GM21381 (cell line): ENCODE measurements around the gene ZNHIT2.

ENCODE experiments used
- ATAC-seq: cut with Tn5 transposase; IDR thresholded peaks from one replicate; pipeline ENCODE4 v1.9.1; 2021; ENCODE audit warnings: mild to moderate bottlenecking, moderate library complexity; ENCODE audit not compliant: unreplicated experiment

ZNHIT2 gene

GRCh38 chr11:65134952-65135632 is 17.6 kb upstream of the ZNHIT2 start:
- peak; percentile 67 for ATAC-seq

DNA sequence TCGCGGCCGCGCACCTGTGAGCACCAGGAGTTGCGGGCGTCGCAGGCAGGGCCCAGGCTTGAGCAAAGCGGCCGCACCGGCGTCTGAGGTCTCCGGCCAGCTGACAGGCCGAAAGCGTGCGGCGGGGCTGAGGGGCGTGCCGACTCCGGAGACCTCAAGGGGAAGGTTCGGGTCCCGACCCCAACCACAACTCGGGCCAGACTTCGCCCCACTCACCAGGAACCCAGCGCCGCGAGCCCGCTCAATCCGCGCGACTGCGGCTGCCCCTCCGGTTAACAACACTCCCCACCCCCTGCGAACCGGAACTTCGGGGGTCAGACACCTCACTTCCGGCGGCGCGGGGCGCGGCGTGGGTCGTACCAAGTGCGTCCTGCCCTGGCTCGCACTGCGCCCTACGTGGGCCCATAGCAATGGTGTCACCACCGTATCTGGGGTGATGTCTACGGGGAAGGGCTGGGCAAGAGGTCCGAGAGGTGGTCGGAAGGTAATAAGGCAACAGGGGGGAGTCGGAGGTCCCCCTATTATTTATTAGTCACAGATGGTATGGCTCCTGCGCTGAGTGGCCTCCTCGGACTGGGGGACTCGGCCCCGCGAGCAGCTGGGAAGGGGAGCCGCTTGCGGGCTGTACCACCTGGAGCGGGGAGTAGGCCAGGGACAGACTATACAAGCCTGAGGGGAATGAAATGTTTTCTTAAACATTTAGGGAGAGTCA is 16.9 kb upstream of the ZNHIT2 start, which contains the start of gene SYVN1:
TSS of gene SYVN1 (minus strand) at position 280 of the 712 bp plus-strand sequence. CDS start 918 bp downstream, outside the sequence.
- ATAC-seq: peak; percentile 49

GRCh38 chr11:65133724-65134123 is 16.2 kb upstream of the ZNHIT2 start:
- no peak for ATAC-seq

- no peak for ATAC-seq
Observed at GRCh38 chr11:65132988-65133700, 15.6 kb upstream of the ZNHIT2 start.

DNA sequence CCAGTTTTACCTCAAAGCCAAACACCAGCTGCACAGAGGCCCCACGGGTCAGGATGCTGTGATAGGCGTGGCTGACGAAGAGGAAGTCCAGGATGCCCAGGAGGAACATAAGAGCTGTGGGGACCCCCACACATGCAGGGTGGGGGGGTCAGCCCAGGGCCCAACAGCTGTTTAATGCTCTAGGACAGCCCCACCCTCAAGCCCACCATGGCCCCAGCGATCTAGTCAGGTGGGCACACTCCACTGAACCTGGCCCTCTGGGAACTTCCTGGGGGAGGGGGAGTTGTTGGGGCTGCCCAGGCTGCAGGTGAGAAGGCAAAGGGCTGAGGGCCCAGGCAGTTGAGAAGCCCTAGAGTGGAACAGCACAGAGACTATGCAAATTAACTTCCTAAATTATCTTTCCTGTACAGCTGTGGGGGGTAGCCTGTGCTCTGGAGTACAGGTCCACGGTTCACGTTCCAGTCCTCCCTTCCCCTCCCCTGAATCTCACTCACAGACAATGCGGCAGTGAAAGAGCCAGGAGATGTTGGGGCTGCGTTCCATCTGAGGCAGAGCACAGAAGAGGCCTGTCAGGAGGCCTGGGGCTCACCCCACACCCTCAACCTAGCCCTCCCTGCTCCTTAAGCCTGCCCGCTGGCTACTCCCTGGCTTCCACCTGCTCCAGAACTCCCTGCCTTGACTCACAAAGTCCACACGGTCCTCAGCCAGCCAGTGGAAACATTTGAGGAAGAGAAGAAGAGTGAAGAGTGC is 14.9 kb upstream of the ZNHIT2 start:
- peak; percentile 40 for ATAC-seq

DNA sequence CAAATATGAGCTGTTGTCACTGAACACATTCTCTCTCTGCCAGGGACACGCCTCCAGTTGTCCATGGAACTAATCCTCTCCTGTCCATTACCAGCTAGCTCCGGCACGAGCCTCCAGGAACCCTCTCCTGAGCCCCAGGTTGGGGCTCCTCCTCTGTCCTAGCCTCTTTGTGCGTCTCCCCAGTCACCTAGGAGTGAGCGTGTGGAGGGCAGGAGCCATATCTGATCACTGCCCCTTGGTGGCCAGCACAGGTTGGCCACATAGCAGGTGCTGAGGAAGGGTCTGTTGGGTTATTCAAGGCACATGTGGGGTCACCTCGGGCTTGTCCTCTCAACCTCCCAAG is 14.4 kb upstream of the ZNHIT2 start:
- no peak for ATAC-seq

- ATAC-seq: no peak
Observed at GRCh38 chr11:65131417-65131776, 13.9 kb upstream of the ZNHIT2 start.

GRCh38 chr11:65130631-65131416 is 13.3 kb upstream of the ZNHIT2 start:
- no peak for ATAC-seq

GRCh38 chr11:65129649-65130441 is 12.3 kb upstream of the ZNHIT2 start:
- no peak for ATAC-seq

- ATAC-seq: no peak
Observed at GRCh38 chr11:65128182-65129145, 11.0 kb upstream of the ZNHIT2 start.

DNA sequence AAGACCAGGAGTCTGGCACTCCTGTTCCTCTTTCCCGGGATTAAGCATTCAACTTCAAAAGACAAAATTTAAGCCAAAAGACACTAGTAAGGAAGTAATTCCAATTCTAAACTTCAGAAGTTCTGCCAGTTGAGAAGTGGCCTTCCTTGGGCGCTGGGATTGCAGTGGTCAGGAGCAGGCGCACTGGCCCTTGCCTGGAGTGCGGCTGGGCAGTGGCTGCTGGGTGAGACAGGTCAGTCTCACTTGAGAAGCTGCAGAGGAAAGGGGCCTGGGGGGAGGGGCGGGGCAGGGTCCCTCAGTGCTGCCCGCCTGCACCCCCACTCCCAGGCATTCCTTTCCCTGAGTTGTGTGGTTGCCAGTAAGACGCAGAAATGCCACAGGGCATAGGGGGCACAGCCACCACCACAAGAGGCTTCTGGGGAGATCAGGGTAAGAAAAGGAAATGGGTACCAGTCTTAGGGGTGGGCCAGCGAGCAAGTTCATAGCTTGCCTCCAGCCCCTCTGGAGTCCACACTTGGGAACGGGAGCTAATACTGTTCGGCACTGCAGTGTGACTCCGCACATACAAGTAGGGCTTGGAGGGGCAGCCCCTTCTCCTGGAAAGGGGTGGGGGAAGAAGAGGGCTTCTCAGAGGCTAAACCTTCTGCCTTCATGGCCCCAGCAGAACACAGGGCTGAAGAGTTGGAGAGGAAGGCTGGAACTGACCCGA is 10.1 kb upstream of the ZNHIT2 start:
- ATAC-seq: no peak

- no peak for ATAC-seq
Observed at GRCh38 chr11:65126624-65127274, 9.2 kb upstream of the ZNHIT2 start.

DNA sequence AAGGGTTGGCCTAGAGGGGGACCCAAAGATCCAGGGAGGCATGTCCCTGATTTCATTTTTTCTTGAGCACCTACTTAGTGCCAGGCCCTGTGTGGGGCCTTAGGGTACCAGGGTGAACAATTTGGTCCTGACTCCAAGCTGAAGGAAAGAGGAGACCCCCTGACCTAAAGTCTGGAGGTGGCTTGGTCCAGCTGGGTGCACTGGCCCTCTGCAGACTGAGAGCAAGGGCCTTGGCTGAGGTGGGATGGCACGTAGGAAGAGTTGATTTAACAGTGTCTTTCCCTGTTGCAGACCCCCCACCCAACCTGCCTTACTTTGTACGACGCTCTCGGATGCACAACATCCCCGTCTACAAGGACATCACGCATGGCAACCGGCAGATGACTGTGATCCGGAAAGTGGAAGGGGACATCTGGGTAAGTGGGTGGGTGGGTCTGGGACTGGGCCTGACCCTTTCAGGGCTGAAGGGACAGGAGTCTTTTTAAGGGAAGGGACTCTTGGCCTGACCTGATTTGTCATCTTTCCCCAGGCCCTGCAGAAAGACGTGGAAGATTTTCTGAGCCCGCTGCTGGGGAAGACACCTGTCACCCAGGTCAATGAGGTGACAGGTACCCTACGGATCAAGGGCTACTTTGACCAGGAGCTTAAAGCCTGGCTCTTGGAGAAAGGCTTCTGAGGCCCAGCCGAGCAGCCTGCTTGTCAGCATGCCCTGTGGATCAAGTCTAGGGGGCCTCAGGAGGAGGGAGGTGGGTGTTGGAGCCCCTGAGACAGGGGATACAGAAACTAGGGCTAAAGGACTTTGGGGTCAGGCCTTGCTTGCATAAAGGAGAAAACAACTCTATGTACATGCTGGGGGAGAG is 7.9 kb upstream of the ZNHIT2 start:
- no peak for ATAC-seq

DNA sequence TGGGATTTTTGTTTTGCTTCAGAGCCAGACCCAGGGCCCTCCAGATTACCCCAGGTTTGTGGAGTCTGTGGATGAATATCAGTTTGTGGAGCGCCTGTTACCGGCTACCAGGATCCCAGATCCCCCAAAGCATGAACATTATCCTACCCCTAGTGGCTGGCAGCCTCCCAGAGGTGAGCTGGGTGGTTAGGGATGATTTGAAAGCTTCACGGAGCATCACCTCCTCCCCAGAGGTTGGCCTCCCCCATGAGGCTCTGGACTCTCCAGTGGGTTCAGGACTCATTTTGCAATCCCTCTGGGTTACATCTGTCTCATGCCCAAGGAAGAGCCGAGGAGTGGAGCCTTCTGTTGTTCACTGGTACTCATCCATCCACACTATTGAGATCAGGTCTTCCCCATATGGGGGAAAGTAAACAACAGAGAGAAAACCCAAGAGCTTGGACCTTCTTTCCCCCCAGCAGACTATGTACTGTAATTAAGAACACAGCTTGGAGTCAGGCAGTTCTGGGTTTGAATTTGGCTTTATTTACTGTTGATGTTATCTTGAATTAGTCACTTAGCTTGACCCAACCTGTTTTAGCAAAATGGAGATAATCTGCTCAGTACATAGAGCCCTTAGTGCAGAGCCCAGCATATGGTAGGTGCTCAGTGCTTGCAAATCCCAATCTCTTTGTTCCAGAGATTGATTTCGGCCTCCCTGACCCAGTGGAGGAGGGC is 7.1 kb upstream of the ZNHIT2 start:
- no peak for ATAC-seq

DNA sequence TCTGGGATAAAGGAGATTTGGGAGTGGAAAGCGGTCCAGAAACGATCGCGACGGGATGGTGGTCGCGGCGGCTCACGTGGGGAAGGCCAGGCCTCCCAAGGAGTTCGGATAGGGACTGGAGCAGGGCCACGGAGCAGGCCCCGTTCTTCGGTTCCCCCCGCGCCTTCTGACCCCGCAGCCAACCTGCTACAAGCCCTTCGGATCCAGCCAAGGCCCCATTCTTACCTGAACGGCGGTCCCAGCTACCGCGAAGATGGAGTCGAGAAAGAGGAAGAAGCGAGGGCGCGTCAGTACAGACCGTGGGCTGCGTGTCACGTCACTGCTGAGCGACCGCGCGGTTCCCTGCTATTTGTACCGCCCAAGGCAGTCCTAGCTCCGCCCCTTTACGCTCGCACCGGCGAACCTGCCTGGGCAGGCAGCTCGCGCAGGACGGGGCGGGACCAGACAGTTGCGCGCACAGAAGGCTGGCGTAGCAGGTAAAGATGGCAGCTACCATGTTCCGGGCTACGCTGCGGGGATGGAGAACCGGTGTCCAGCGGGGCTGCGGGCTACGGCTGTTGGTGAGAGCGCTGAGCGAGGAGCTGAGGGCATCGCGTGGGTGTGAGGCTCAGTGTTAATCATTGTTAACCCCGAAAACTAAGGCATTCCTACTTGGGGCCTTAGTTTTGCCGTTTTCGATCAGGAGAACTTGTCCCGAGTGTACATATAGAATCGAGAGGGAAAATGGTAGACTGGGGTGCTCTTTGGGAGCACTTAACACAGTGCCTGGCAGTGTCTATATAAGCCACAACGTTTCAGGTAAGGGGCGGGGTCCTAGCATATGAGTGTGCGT is 4.6 kb upstream of the ZNHIT2 start, which contains the start of the genes FAU and MRPL49:
TSS of gene FAU (minus strand) at position 270 of the 832 bp plus-strand sequence. CDS start 321 bp downstream, outside the sequence.
TSS of gene MRPL49 (plus strand) at position 457 of the 832 bp plus-strand sequence. CDS start at position 483, 26 bp downstream.
- ATAC-seq: peak; percentile 55
